K562 (cell line): ENCODE data around the gene UBLCP1. TPM values are rescaled to one million over a fixed set of nuclear protein-coding genes. Genes with fewer than 3 reads are reported as not detected.
A peak's percentile ranks its signal among the peaks of the same experiment; 100 is the strongest.

Experiments
- ATAC-seq: fragments of 200-7000 bp; cut with Tn5 transposase; 3 replicates; pipeline ENCODE4 v1.9.1; 2020; ENCODE audit warnings: moderate library complexity
- BruUV-seq: library from RNA; stranded (reverse); fragments of 400-500 nt; replicated peaks from 2 replicates; lab custom pipeline; 2021; lab: Mats Ljungman, UMichigan
- CTCF ChIA-PET: fragments of 300-600 bp; formaldehyde crosslinking; extraction: SDS; loops from one replicate; lab custom pipeline; 2021; ENCODE audit warnings: low intra/inter-chr PET ratio; lab: Yijun Ruan, JAX
- POLR2A ChIA-PET: fragments of 300-600, 350-650 bp; sonication (Branson Sonifier 250); formaldehyde crosslinking; extraction: SDS; loops from one replicate; lab custom pipeline; 2021; ENCODE audit warnings: antibody characterized with exemption, inconsistent platforms; lab: Yijun Ruan, JAX
- DNase-seq, 4 experiments: peaks; one replicate each; pipeline versions ENCODE4 v3.0.0 to v3.0.0-alpha.2; 2011 to 2018; ENCODE audit warnings: low spot score in 3 of 4, mixed read lengths in 3 of 4; ENCODE audit errors: extremely low read depth in 1 of 4
- FAIRE-seq: peaks from 2 replicates; lab custom pipeline; 2011; peaks lifted over from hg19 to GRCh38; lab: Jason Lieb, UNC
- H2AFZ ChIP-seq: 2 replicates; pipeline ENCODE4 v1.6.0; 2011; ENCODE audit warnings: low read depth, low read length, control low read depth, inconsistent platforms
- H3K27ac ChIP-seq: fragments of 200-600 bp; 3 replicates; pipeline ENCODE4 v1.8.0; 2011; ENCODE audit warnings: low read depth, mild to moderate bottlenecking, control low read depth, inconsistent platforms, low read length, moderate library complexity, mixed read lengths; ENCODE audit errors: extremely low read depth
- H3K27me3 ChIP-seq, 2 experiments: fragments of 300-600 bp in 1 of 2; 2 replicates in 1 of 2; 3 replicates in 1 of 2; pipeline versions ENCODE4 v1.6.0 to v1.8.0; 2011; ENCODE audit warnings: inconsistent platforms in 2 of 2, low read length in 2 of 2, mild to moderate bottlenecking in 1 of 2, mixed read lengths in 1 of 2, moderate library complexity in 1 of 2; ENCODE audit not compliant: control insufficient read depth in 2 of 2, insufficient read depth in 2 of 2
- H3K36me3 ChIP-seq: fragments of 300-600 bp; 3 replicates; pipeline ENCODE4 v1.8.0; 2011; ENCODE audit warnings: mild to moderate bottlenecking, low read length, inconsistent platforms; ENCODE audit not compliant: control insufficient read depth, insufficient read depth
- H3K4me1 ChIP-seq, 2 experiments: fragments of 200-600 bp in 1 of 2; replicated peaks in 1 of 2; 2 replicates in 1 of 2; 3 replicates in 1 of 2; pipeline versions ENCODE4 v1.5.1 to v1.8.0; 2011; ENCODE audit warnings: inconsistent platforms in 2 of 2, low read length in 2 of 2, mild to moderate bottlenecking in 1 of 2, mixed read lengths in 1 of 2, moderate library complexity in 1 of 2; ENCODE audit not compliant: control insufficient read depth in 2 of 2, insufficient read depth in 2 of 2
- H3K4me2 ChIP-seq: 2 replicates; pipeline ENCODE4 v1.6.1; 2011; ENCODE audit warnings: low read length, control low read depth, inconsistent platforms, mixed read lengths; ENCODE audit not compliant: insufficient read depth
- H3K4me3 ChIP-seq: fragments of 200-600 bp; sonication (generic), shearing (Covaris generic); 2 replicates; pipeline ENCODE4 v1.5.1; 2016; ENCODE audit warnings: control low read depth, inconsistent platforms
- H3K79me2 ChIP-seq: fragments of 200-600 bp; 3 replicates; pipeline ENCODE4 v1.8.0; 2011; ENCODE audit warnings: low read length, inconsistent platforms; ENCODE audit not compliant: control insufficient read depth, insufficient read depth
- H3K9ac ChIP-seq, 2 experiments: 2 replicates each; pipeline versions ENCODE4 v1.6.0 to v1.6.1; 2011; ENCODE audit warnings: low read depth in 2 of 2, low read length in 2 of 2, control low read depth in 1 of 2, inconsistent platforms in 1 of 2, mild to moderate bottlenecking in 1 of 2, mixed read lengths in 1 of 2; ENCODE audit not compliant: insufficient read depth in 1 of 2
- H3K9me1 ChIP-seq: one replicate; pipeline ENCODE4 v1.6.0; 2011; ENCODE audit warnings: inconsistent platforms, mild to moderate bottlenecking, low read length, moderate library complexity; ENCODE audit not compliant: control insufficient read depth, insufficient read depth
- H3K9me3 ChIP-seq: replicated peaks from 2 replicates; pipeline ENCODE4 v1.5.1; 2011; ENCODE audit warnings: low read depth, low read length, inconsistent platforms; ENCODE audit not compliant: control insufficient read depth, insufficient read depth
- H4K20me1 ChIP-seq: replicated peaks from 2 replicates; pipeline ENCODE4 v1.6.1; 2011; ENCODE audit warnings: low read length, inconsistent platforms, mixed read lengths; ENCODE audit not compliant: control insufficient read depth, insufficient read depth
- FOXA3 ChIP-seq, 2 experiments: fragments of 450-650 bp in 1 of 2; sonication (generic) in 1 of 2; formaldehyde crosslinking; IDR thresholded peaks in 1 of 2; conservative IDR thresholded peaks in 1 of 2; 2 replicates each; pipeline versions ENCODE4 v1.4.0 to v1.8.0; 2020 to 2022; ENCODE audit warnings: mild to moderate bottlenecking in 2 of 2, missing genetic modification reagents in 1 of 2
- ZBTB40 ChIP-seq, 2 experiments: fragments of 450-650 bp in 1 of 2; sonication (generic) in 1 of 2; formaldehyde crosslinking in 1 of 2; IDR thresholded peaks; 2 replicates each; pipeline versions ENCODE4 v1.7.1 to v1.9.0; 2016 to 2022; ENCODE audit warnings: inconsistent platforms in 1 of 2, mild to moderate bottlenecking in 1 of 2, missing genetic modification reagents in 1 of 2
- in situ Hi-C: fragments of 300-500 bp; cut with MboI; formaldehyde crosslinking; loops from 4 replicates; pipeline ENCODE4 v1.15.0; 2018; ENCODE audit warnings: inconsistent platforms, mixed read lengths
- intact Hi-C: fragments of 100-400 bp; cut with micrococcal nuclease; formaldehyde crosslinking; loops from 2 replicates; pipeline ENCODE4 v1.14.2; 2022
- polyA plus RNA-seq, 8 experiments: library from polyadenylated mRNA; depleted of rRNA in 4 of 8; stranded (reverse) in 5 of 8; unstranded in 3 of 8; fragments of >200 nt; fragmentation: Nextera tagmentation in 2 of 8; fragmentation: Illumina TruSeq in 1 of 8; extraction: Ambion mirVana in 2 of 8; extraction: Trizol in 1 of 8; gene quantifications; 2 replicates each; pipeline versions ENCODE4 v1.2.1 to v1.2.3, GENCODE V29; 2011 to 2014; ENCODE audit warnings: inconsistent platforms in 1 of 8, missing spikeins in 1 of 8
- total RNA-seq, 7 experiments: library from RNA; depleted of rRNA in 6 of 7; stranded (reverse); fragments of >200 nt in 6 of 7; fragmentation: Illumina TruSeq in 2 of 7; extraction: Trizol in 2 of 7; gene quantifications; 2 replicates each; pipeline versions ENCODE4 v1.2.1 to v1.2.3, GENCODE V29; 2011 to 2021; ENCODE audit warnings: low replicate concordance in 1 of 7

The UBLCP1 gene
- total and polyA plus RNA-seq, 9 of the 15 experiments (the other 6 are each of a cell fraction or from before 2014, with no cell fraction given) = 18.8 to 39.8 (median 30.2) TPM

DNA sequence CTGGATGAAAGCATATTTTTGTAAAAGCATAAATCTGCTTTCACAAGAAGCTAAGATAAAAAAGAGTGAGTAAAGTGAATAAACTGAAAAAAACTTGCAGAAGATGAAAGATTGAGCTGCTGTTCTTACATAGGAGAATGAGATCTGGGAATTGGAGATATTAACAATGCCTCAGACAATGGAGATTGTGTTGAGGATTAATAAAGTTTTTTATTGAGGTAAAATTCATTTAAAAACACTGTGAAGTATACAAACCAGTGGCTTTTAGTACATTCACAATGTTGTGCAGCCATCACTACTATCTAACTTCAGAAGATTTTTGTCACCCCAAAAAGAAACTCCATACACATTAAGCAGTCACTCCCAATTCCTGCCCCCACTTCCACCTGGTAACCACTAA is 19.7 kb upstream of the UBLCP1 start:
- no peak overlapping the region for H3K9ac ChIP-seq
- H3K27me3 ChIP-seq = no peaks in the 10 kb centered on the region
- ATAC-seq (no peak), FAIRE-seq (no peak), DNase-seq (no peak)
- H3K4me1 ChIP-seq = peaks cover 0 to 9% of the 10 kb centered on the region in 2 experiments; a peak in 3 of 5 replicates
- no peak overlapping the region for H3K4me3 ChIP-seq
- H3K9me3 ChIP-seq = no peaks in the 10 kb centered on the region
- no peak overlapping the region for H3K27ac ChIP-seq
- H3K79me2 ChIP-seq = no peaks in the 10 kb centered on the region
- ChIA-PET POLR2A (no interaction called here), CTCF (no interaction called here)
- H3K36me3 ChIP-seq = no peaks in the 10 kb centered on the region
- H3K4me2 ChIP-seq = no peak overlapping the region
- no peaks in the 10 kb centered on the region for H4K20me1 ChIP-seq
- H2AFZ ChIP-seq = no peak overlapping the region
- H3K9me1 ChIP-seq = no peaks in the 10 kb centered on the region
- in situ Hi-C loops = no loop called here
- intact Hi-C loops = no loop called here
- TF ChIP-seq FOXA3 (CRISPR knock-in tag; conservative IDR thresholded peaks at IDR 0.05 in 1 of 2, IDR thresholded peaks at IDR 0.05 in 1 of 2) (no peak), ZBTB40 (IDR thresholded peaks at IDR 0.05) (peak; percentile 69), ZBTB40 (CRISPR knock-in tag; IDR thresholded peaks at IDR 0.05) (0 out of 2 replicates have a peak, but pooled peaks have one; percentile 53)
- BruUV-seq = no TSS peak
